ENCODE results near the gene AACS.
"Not testable (repeated sequence)": the region's sequence is repeated elsewhere in the genome, so short reads cannot be mapped to it uniquely, and the experiment has no call there.

The AACS gene

DNA sequence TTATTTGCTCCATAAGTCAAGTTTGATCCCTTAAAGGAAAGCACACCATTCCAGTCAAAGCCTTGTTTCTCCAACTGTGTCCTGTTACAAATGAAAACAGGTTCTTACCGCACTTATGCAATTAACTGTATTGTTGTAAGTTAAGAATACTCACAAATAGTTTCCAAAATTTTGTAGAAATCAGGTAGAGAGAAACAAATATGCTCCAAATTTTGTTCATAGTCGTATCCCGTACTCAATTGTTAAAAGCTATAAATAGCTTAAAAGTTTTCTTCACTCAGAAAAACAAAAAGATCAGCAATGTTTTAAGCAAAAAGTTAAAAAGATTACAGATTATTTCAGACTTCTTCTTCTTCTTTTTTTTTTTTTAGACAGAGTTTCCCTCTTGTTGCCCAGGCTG, 4.0 kb upstream of the AACS start:
- no peak for DNase-seq

DNA sequence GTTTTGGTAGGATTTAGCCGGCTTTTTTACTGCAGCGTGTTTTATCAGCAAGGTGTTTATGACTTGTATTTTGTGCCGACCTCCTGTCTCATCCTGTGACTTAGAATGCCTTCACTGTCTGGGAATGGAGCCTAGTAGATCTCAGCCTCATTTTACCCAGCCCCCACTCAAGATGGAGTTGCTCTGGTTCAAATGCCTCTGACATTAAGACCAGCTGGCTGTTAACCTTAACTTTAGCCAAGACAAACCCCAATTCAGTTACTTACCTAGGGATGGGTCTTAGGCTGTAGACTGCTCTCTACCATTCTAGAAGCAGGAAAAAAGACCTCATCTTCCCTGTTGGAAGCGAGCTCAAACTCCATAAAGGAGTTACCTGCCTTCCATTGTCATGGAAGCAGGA, 1.7 kb upstream of the AACS start:
- not testable (repeated sequence) for DNase-seq

DNA sequence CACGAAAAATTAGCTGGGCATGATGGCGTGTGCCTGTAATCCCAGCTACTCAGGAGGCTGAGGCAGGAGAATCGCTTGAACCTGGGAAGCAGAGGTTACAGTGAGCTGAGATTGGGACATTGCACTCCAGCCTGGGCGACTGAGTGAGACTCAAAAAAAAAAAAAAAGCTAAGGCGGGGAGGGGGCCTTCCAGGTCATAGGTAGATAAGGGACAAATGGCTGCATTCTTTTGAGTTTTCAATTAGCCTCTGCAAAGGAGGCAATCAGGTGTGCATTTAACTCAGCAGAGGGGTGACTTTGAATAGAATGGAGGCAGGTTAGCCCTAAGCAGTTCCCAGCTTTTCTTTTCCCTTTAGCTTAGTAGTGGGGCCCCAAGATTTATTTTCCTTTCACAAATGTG, 743 bp upstream of the AACS start:
- DNase-seq: no peak

DNA sequence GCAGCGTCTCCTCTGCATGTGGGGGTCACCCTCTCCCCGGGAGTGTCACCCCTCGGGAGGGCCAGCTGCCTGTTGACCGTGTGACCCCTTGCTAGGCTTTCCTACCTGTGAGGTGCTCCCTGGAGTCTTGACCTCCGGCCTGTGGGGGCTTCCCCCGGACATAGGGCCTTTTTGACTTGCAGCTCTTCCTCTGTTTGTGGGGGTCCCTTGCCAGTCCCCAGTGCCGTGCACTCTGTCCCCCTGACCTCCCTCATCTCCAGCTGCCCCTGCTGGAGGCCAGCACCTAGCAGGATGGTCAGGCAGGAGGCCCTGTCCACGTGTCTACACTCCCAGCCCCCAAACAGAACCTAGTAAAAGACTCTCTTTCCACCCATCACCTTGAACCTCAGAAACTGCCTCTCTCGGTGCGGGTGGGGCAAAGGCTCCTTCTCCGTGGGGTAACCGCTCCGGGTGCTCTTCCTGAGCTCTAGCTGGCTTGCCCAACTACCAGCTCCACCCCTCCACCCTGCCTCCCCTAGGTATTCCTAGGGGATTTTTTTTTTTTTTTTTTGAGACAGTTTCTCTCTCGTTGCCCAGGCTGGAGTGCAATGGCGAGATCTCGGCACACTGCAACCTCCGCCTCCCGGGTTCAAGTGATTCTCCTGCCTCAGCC, 810 bp downstream of the AACS start:
- no peak for DNase-seq

DNA sequence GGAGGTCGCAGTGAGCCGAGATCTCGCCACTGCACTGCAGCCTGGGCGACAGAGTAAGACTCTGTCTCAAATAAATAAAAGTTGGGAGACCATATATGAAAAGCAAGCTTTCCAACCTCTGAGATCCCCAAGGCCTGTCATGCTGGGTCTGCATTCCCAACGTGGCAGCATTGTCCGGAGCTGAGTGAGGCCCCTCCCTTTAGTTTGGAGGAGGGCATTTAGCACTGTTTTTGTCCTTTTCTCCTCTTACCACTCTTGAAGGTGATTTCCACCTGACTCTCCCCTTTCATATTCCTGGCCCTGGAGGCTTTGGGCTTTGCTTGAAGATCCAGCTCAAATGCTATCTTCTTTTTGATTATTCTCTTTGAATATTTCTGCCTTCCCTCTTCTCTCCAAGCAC, 3.2 kb downstream of the AACS start:
- no peak for DNase-seq

DNA sequence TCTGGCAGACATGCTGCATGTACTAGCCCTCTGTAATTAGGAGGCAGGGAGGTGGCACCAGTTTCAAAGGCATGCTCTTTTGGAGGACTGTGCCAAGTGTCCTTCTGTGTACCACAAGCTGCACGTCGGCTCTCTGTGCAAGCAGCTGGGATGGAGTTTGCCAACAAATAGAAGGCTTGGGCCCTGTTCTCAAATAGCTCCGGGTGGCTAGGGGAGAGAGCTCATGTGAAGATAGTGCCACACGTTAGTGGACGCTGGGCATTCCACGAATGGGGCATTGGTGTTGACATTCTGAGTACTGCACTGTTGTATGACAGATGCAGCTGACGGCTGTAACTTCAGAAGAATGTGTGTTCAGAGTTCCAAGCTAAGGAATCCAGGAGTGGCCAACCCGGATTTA, 4.4 kb downstream of the AACS start:
- peak; percentile 36 for DNase-seq

DNA sequence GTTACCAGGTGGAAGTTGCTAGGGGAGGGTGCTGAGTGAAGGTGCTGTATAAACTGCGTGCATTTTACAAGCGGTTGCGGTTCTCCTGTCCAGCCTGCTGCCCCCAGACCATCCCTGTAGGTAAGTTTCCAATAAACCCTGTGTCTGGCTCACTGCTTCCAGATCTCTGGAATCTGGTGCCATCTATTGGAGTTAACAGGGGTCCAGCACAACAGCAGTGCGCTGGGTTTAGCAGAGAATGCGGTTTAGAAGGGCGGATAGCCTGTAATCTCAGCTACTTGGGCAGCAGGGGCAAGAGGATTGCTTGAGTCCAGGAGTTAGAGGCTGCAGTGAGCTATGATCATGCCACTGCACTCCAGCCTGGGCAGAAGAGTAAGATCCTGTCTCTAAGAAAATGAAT, 4.9 kb downstream of the AACS start:
- DNase-seq: no peak

DNA sequence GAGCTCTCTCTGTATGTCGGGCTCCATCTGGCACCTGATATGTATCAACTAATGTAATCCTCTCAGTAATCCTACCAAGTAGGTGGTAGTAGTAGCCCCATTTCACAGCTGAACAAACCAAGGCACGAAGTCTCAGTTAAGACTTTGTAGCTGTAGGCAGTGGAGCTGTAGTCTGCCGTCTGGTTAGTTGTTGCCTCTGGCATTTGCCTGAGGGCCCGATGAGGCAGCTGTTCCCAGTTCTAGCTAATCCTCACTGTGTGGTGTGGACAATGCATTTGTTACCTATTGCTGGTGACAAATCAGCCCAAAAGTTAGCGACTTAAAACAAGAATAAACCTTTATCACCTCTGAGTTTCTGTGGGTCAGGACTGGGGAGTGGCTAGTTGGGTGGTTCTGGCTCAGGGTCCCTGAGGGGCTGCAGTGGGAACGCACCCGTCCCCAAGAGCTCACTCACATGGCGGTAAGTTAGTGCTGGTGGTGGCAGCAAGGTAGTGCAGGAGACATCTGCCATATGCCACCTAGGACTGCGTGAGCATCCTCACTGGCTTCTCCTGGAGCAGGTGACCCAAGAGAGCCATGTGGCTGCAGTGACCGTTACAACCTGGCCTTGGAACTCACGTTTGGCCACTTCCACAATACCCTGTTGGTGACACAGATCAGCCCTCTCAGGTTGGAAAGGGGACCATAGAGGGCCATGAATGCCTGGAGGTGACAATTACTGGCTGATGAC, 5.6 kb downstream of the AACS start:
- DNase-seq: no peak

DNA sequence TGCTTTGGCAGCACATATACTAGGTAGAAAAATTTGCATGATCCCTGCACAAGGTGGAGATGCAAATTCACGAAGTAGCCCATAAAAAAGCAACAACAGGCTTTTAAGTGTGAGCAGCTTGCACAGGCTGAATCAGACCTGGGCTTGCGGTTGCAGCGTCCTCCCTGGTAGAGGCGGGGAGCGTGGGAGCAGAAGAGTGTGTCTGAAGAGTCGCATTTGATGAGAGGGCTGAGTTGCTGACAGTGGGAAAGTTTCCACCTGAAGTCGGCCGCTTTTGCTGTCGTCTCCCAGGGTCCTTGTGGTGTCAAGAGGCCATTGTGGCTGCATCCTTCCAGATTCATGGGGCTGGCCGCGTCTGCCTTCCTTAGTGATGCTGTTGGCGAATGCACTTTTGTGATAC, 6.2 kb downstream of the AACS start:
- DNase-seq: no peak

DNA sequence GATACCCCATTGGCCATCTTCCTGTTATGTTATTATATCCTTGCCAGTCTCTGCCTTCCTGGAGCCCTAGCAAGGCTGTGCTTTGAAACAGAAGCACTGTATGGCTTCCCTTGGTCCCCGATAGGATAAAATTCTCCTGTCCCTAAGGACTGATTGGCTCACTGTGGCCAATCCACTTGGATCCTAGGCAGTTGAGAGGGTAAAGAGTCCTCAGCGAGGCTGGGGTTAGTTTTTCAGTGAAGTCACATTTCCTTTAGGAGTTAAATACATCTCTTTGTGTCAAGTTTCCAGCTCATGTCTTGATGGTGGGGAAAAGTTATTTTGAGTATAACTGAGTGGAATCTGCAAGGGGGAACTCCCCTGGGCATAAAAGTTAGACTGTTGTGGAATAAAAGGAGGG, 7.3 kb downstream of the AACS start:
- no peak for DNase-seq

DNA sequence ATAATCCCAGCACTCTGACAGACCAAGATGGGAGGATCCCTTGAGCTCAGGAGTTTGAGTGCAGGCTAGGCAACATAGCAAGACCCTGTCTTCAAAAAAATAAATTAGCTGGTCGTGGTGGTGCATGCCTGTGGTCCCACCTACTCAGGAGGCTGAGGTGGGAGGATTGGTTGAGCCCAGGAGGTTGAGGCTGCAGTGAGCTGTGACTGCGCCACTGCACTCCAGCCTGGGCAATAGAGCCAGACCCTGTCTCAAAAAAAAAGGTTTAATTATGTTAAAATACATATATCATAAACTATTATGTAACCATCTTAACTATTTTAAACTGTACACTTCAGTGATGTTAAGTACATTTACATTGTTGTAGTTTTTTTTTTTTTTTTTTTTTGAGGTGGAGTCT, 9.1 kb downstream of the AACS start:
- DNase-seq: not testable (repeated sequence)

DNA sequence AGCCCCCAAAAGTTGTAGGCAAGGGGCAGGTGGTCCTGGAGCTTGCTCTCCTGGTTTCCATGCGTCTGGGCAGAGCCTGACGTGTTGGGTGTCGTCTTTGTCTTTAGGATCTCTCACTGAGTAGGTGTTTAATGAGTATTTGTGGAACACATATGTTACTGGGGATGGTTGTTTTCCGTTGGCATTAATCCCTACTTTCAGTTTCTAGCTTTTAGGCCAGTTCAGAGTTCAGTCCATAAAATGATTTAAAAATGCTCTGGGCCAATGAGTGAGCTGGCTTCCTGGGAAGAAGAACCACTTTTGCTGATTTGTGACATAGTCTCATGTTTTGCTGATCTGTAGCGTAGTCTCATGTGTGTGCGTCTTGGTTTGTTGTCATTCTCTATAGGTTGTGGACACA, 10.9 kb downstream of the AACS start:
- DNase-seq: no peak

DNA sequence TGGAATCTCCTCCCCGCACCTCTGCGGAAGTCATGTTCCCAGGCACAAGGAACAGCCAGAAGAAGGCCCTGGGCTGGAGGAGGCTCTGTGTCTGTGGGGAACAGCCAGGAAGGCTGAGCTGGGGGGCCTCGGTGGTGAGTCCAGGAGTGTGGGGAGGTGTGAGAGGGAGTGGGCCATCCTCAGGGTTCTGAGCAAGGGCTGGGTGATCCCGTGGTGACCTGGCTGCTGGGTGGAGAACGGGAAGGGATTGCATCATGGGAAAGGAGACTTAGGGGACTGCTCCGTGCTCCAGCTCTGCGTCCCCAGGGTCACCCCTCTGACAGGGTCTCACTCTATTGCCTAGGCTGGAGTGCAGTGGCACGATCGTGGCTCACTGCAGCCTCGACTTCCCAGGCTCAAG, 13.8 kb downstream of the AACS start:
- DNase-seq: no peak

DNA sequence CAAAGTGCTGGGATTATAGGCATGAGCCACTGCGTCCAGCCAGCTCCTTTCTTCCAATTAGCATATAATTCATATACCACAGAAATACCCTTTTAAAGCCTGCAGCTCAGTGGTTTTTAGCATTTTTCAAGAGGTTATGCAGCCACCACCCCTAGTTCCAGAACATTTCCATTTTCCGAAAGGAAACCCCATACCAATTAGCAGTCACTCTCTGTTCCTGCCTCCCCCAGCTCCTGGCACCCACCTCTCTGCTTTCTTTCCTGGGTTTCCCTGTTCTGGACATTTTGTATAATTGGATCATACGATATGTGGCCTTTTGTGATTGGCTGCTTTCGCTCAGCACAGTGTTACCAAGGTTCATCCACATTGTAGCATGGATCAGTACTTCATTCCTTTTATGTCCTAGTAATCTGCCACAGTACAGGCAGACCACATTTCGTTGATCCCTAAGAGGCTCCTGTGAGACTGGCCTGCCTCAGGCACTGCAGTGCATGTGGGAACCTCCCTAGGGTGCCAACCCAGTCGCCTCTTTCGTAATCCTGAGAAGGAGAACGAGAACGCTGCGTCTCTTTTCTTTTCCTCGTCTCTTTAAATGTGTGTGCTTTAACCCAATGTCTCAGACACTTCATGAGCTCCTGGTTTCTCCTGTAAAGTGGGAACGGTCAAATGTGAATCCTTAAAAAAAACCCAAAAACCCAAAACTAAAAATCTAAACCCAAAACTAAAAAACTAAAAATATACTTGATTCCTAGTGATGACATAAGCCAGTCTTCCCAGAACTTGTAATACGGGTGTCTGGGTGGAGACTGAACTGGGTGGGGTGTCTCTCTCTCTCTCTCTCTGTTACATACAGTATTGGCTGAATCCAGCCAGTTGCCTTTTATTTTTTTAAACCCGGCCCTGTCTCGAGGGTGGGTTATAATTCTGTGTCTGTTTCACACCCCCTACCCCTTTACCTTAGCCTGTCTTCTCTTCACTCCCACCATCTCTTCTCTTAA, 14.7 kb downstream of the AACS start:
- no peak for DNase-seq

DNA sequence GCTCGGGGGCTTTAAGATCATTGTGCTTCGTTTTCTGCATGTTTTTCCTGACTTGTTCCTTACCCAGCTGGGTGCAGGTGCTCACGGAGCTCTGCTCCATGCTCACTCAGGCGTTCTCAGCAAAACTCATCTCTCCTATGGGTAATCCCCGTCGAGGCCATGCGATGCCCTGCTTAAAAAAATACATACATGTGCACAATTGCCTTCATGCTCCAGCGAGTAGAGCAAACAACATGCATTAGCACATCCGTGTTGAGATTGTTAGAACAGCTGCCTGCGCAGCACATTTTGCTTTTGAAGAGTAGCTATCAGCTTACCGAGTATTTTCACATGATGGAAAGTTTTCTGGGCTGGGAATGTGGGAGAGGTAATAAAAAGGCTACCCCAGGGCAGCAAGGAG, 16.2 kb downstream of the AACS start:
- peak; percentile 99 for DNase-seq

DNA sequence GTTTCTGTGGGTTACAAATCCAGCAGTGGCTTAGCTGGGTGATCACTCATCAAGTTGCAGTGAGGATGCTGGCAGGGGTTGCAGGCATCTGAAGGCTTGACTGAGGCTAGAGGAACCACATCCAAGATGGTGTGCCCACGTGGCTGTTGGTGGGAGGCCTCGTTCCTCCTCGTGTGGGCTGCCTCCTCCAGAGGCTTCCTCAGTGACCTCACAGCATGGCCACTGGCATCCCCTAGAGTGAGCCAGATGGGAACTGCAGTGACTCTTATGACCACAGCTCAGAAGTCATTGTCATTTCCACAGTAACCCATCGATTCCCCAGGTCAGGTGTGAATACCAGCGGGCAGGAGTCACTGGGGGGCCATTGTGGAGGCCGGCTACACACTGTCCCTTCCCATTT, 17.8 kb downstream of the AACS start:
- no peak for DNase-seq

DNA sequence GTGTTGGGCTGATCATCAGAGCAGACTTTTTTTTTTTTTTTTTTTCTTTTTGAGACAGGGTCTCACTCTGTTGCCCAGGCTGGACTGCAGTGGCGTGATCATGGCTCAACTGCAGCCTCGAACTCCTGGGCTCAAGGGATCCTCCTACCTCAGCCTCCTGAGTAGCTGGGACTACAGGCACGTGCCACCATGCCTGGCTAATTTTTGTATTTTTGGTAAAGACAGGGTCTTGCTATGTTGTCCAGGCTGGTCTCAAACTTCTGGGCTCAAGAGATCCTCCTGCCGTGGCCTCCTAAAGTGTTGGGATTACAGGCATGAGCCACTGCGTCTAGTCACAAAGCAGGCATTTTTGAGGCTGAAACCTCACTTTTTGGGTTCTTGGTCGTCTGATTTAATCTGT, 23.0 kb downstream of the AACS start:
- DNase-seq: not testable (repeated sequence)

DNA sequence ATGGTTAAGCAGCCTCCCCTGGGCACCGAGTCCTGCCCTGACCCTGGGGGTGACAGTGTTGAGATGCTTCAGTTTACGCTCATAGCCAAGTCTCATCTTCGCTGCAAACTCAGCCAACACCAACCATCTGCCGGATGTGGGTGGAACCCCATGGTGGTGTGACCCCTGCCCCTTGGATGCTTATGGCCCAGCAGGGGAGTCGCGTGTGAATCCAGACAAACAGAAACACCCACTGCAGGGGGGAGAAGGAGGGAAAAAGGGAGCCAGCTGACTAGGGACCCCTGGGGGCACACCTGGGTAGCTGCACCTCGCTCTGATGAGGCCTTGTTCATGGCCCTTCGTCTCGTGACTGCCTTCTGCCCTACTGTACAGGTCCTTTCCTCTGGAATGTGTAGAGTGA, 23.8 kb downstream of the AACS start:
- DNase-seq: no peak

DNA sequence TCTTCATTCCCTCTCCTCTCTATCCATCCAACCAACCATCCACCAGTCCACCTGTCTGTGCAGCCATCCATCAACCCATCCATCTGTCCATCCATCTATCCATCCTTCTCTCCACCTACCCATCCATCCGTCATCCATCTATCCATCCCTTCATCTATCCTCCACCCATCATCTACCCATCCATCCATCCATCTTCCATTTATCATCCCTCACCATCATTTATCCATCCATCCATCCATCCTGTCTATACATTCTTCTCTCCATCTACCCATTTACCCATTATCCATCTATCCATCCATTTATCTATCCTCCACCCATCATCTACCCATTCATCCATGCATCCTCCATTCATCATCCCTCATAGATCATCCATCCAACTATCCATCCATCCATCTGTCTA, 24.4 kb downstream of the AACS start:
- DNase-seq: no peak

DNA sequence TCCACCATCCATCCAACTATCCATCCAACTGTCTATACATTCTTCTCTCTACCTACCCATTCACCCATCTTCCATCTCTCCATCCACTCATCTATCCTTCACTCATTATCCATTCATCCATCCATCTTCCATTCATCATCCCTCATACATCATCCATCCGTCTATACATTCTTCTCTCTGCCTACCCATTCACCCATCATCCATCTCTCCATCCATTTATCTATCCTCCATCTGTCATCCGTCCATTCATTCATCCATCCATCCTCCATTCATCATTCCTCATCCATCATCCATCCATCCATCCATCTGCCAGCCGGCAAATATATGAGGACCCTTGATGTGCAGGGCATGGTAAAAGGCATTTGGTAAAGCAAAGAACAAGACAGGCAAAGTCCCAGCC, 25.2 kb downstream of the AACS start:
- DNase-seq: no peak

DNA sequence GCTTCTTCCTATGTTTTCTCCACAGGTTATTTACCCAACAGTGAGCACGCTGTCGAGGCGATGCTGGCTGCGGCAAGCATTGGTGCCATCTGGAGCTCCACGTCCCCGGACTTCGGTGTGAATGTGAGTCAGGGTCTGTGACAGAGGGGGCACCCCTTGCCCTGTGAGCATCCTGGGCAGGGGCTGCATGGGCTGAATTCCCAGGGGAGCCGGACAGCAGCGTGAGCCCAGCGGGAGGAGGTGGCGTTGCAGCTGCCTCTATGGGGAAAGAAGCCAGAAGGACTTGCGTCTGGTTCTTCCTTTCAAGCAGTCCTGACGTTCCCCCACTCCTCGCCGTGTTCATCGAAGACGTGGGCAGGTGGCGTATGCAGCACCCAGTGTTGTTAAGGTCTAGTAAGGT, 26.2 kb downstream of the AACS start:
- DNase-seq: no peak

DNA sequence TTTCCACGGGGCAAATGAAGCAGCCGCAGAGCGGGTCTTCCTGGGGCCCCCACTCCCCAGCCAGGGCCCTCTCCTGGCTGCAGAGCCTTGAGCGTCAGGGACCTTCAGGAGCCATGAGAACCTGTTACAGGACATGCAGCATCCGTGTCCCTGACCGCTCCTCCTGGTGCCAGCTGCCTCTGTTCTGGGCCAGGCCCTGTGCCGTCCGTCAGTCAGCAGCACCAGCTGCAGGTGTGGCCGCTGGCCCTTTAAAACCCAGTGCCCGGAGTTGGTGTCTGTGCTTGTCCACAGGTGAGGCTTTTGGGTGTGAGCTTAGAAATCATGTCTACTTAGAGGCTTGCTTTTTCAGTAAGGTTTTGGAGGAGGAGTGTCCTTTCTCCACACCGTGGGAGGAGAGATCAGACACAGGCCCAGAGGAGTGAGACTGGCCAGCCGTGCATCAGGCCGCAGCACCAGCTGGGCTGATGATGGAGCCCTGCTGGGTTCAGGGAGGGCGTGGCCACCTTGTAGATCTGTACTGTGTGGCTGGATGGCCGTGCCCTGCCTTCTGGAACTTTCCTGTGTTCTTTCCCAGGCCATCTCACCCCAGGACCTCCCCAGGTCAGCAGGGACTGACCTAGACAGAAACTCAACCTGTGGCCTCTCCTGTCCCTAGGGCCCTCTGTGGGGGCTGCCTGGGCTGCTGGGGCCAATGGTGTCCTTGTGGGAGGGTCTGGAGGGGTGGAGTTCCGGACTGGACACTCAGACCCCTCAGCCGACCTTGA, 27.1 kb downstream of the AACS start:
- DNase-seq: no peak

Measured in NCI-H2029 (cell line).